ENCODE measurements around the gene TULP4.
"Not testable (repeated sequence)": the region's sequence is repeated elsewhere in the genome, so short reads cannot be mapped to it uniquely, and the experiment has no call there.

Gene TULP4

DNA sequence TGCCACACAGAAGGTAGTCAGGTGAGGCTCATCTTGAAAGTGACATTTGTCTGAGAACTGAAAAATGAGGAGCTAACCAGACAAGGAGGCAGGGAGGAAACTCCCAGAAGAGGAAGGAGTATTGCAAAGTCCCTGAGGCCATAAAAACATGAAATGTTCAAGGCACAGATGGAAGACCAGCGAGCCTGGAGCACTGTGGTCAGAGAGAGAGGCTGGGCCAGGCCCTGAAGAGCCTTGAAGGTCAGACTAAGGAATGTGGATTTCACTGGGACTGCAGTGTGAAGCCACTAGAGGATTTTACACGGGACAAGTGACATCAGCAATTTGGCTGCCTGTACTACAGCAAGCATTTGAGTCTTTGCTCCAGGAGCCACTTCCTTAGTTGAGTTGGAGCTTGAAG, 226.5 kb downstream of the TULP4 start:
- no peak for FAIRE-seq

DNA sequence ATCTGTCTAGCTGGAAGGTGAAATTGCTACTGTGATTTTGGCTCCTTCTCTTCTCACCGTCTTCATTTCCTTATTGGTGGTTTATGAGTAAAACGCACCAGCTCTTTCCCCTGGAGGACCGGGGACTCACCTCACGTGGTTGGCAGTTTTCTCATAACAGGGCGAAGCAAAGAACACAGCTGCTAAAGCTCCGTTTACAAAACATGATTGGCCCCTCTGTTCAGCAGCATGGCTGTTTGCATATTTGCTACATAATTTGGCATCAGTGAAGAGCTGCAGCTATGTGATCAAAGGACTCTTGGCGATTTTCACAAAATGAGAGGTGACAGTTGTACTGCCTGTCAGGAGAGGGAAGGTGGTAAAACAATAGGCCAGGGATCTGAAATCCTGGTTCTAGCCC, 227.1 kb downstream of the TULP4 start:
- no peak for FAIRE-seq

DNA sequence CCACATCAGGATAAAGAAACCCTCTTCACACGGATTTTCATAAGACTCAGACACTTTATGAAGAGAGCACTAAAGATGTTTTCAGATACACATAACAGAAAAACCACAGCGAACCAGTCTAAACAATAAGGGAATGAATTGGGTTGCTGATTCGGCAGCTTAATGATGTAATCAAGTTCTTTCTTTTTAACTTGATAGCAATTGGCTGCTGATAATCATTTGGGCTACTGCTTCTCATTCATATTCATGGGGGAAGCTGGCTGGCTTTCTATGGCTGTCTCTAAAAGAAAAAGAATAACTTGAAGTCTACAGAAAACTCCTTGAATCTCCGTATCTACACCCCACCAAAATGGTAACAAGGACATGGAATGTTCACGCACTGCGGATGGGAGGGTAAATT, 227.6 kb downstream of the TULP4 start:
- no peak for FAIRE-seq

DNA sequence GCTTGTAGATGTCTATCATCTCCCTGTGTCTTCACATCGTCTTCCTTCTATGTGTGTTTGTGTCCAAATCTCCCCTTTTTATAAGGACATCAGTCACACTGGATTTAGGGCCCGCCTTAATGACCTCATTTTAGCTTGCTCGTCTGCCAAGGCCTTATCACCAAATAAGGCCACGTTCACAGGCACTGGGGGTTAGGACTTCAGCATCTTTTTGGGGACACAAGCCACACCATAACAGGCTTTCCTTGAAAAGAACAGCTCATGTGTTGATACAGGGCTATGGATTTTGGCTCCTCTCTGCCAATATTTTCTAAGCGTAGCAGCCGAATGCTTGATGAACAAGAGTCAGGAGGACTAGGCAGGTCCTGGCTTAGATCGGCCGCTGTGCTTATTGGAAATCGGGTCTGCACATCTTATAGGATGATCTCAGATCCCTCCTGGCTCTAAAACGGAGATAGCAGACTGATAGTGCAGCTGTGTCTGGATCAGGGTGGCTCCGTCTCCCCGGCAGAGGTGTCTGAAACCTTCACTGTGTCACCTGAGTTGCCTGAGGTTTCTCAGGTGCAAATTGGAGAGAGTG, 231.4 kb downstream of the TULP4 start:
- no peak for FAIRE-seq

DNA sequence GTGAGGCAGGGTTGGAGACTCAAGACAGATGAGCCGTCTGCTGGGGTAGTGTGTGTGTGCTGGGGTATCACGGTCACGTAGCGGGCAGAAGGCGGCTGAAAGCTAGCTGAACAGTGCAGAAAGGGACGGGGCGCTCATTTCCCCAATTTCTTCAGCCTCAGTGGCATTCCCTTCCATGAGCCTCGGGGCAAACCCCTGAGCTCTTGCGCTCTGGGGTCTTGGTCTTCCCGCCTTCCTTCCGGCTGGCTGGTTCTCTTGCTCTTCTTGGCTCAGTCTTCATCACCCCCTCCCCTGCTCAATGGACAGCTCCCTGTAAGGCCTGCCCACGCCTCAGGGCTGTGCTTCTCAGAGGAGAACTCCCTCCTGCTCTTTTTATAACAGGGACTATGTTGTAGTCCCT, 232.2 kb downstream of the TULP4 start:
- no peak for FAIRE-seq

DNA sequence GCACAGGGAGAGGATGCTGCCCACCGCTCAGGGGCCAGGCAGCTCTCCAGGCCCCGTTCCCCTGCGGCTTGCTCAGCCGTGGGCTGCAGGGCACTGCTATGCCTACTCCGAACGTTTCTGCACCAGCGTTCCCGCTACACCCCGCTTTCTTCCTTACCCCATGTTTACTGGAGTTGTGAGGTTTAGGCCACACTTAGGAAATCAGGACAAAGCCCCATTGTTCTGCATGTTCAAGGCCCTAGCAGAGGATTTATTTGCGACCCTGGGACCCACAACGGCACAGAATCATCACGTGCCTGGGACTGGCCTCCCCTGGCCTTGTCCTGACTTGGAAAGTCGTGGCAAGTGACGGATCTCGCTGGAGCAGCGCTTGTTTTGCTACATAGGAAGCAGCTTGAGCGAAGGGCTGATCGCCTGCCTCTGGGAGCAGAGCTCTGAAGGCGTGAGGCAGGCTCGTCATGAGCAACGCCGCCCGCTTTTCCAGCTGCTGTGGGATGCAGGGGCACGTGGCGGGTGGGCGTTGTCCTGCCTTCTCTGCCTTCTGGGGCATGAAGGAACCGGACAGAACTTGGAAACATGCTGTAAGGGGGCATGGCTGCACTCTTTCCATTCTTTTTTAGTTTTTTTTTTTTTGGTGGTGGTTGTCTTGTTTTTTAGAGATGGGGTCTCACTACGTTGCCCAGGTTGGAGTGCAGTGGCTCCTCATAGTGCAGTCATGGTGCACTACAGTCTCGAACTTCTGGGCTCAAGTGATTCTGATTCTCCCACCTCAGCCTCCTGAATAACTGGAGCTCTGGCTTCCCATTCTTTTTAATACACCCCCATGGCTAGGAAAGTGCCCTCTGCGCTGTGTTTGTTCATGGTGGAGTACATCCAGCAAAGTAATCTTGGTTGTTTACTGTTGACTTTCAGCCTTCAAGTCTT, 233.0 kb downstream of the TULP4 start:
- FAIRE-seq: no peak

DNA sequence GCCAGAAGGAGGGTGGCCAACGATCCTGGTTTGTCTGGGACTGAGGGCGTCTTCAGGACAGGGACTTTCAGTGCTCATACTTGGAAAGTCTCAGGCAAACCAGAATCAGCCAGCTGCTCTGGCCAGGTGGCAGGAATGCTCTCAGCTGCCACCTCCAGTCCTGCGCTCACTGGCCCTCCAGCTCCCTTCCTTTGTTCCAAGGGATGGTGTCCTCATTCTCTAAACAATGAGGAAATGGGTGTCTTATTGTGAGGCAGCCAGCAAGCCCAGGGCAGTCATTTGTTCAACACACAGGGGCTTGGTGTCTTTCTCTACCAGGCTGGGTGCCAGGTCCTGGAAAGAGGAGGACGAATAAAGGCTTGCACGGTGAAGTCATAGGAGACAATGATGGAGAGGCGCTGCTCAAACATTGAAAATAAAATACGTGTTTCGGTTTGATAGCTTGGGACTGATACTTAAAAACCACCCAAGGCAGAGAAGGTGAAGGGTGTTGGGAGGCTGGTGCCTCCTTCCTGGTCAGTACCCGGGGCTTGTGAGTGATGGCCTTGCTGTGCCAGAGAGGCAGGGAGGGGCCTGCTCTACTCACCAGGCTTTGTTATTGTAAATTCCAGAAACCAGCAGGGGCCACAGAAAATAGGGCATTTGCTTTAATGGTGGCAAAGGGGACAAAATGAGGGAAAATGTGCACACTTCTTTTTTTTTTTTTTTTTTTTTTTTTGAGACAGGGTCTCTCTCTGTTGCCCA, 236.3 kb downstream of the TULP4 start:
- no peak for FAIRE-seq

DNA sequence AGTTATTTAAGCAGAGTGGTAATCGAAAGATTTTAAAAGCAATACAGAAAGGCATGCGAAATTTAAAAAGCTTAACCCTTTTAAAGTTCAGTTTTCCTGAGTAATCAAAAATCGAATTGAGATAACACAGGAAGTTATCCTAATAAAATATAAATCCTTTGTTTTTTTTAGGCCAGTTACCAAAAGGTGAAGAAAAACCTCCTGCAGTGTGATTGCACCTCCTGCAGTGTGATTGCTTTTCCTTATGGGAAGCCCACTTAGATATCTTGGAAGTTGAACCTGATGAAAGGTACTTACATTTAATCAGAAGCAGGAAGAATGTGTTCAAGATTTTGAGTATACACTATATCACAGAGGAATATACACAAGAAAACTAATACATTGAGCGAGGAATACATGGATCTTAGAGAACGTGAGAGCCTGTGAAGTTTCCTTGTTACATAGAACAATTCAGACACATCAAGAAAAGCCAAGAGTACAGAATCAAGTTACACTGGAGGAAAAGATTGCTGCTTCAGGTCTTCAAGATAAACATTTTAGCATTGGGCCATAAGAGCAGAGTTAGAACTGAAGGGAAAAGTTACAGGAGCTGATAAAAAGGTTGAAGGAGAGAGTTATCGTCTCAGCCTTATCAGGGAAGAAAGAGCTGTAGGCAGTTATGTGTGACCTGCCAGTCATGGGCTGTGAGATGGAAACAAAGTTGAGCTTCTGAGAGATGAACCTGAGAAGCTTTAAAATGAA, 240.0 kb downstream of the TULP4 start:
- FAIRE-seq: no peak

DNA sequence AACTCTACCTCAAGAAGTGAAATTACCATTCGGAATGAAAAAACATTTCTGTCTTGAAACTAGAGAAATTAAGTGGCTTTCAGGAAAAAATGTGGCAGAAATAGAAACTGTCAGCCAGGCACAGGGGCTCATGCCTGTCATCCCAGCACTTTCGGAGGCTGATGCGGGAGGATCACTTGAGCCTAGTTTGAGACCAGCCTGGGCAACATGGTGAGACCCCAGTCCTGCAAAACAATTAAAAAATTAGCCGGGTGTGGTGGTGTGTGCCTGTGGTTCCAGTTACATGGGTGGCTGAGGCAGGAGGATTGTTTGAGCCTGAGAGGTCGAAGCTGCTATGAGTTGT, 240.5 kb downstream of the TULP4 start:
- no peak for FAIRE-seq

DNA sequence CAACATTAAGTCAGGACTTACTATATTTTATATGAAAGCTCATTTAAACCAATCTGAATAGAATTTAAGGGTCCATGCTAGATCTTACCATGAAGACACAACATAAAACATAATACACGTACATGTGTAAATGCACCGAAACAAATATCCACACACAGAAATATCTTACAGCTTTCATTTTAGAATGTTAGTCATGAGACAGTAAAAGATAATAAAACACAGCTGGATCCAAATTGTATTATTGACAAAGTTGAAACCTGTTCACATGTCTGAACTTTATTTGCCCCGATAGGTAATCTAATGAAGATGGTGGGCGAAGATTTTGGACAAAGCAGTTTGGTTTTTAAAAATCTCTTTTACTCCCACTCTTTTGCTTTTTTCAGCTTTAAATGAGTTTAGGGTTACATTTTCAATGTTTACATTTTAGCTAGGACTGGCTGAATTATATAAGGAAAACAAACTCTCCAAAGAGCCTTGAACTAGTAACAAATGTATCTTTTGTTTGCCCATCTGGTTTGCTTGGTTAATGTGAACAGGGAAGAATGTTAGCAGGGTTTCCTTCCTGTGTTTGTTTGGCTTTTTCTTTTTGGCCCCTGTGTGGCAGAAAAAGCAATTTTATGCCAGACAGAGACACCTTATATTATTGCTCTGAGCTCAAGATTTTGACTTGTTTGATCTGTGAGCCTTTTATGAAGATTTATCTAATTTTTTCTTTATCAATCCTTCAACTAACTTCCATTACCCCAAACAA, 242.5 kb downstream of the TULP4 start:
- no peak for FAIRE-seq

DNA sequence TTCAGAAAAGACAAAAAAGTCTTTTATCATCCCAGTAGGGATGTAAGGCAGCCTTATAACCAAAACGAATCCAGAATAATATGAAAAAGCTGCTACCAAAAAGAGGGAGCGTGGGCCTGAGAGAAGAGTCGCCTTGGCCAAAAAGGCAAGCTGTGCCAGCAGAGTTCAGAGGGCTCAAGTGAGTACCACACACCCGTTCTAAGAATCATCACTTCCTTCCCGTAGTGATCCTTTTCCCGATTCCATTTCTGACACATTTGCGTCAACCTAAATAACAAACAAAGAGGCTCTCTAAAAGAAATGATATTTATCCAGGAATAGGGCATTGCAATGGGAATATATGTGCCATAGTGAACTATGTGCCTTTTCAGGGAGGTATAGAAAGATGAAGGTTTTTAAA, 243.8 kb downstream of the TULP4 start:
- FAIRE-seq: no peak

DNA sequence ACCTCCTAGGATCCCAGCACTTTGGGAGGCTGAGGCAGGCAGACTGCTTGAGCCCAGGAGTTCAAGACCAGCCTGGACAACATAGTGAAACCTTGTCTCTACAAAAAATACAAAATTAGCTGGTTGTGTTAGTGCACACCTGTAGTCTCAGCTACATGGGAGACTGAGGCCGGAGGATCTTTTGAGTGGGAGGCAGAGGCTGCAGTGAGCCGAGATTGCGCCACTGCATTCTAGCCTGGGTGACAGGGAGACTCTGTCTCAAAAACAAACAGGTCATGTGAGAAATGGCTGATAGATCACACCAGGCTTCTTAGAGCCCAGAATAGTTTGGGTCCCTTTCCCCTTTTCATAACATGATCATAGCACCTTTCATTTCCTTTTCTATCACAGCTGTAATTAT, 244.8 kb downstream of the TULP4 start:
- not testable (repeated sequence) for FAIRE-seq

DNA sequence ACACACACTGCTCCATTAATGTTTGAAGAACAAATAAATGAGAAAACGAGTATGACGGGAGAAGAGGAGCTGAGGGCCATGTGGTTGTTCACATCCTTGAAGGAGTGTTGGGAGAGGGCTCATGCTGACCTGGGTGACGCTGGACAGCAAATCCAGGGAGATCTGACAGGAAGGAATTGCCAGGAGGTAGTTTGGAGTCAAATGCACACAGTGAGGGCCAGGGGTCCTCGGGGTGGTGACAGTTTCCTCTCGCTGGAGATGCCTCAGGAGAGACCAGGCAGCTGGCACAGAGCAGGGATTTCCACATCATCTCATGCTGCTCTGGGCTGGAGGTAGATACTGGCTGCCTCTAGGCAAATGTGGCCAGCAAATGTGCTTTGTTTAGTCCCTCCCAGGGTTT, 245.7 kb downstream of the TULP4 start:
- FAIRE-seq: no peak

DNA sequence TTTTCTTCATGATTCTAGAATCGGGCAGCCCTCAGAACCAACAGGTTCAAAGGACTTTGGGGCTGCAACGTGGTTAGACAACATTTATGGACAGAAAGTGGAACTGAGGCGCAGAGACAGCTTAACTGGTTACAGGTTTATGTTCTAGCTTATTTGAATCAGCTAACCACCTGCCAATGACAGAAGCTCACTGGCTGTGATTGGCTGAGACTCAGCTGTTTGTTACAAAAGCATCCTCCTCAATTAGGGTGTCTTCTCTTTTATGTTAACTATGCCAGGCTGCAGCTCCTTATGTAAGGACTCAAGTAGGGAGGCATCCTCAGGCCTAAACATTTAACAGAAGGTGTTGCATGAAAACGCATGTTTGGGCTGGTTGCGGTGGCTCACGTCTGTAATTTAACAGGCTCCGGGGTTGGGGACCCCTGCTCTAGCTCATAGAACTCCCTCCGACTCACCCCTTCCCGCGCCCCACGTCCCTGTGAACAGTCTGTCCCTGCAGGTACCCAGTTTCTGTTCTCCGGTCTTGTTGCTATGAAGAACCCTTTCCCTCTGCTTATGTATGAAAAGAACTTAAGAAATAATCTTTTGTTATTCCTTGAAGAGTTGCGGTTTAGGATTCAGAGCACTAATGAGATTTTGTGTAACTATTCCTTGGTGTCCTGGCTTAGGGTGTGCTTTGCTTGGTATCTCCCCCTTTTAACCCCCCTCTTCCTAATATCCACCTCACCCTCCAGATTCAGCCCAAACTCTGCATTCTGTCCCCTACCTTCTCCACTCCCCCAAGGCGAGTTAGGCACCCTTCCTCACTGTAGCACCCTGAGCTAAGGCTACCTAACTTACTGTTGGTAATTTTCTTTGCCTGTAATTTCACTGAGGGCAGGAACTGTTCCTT, 246.4 kb downstream of the TULP4 start:
- no peak for FAIRE-seq

DNA sequence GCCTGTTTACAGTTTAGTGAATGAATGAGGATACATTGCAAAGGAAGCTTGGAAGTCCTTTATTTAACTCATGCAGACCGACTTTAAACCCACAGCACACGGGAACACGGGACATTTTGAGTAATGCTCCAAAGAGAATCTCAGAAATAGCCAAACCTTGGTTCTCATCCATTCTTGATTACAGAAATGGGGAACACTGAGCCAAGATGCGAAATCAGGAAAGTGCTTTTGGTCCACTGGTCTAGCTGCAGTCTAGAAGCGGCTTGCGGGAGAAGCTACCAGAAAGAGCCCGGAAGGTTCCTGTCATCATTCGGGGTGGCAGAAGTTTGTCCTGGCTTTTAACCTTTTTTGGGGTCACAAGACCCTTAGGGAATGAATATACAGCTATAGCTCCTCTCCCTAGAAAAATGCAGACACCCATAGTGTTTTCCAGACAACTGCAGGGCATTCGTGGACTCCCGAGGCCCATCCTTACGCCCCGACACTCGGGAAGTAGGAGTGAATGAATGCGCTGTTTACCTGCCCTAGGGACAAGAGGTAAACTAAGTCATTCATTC, 247.2 kb downstream of the TULP4 start:
- FAIRE-seq: no peak

DNA sequence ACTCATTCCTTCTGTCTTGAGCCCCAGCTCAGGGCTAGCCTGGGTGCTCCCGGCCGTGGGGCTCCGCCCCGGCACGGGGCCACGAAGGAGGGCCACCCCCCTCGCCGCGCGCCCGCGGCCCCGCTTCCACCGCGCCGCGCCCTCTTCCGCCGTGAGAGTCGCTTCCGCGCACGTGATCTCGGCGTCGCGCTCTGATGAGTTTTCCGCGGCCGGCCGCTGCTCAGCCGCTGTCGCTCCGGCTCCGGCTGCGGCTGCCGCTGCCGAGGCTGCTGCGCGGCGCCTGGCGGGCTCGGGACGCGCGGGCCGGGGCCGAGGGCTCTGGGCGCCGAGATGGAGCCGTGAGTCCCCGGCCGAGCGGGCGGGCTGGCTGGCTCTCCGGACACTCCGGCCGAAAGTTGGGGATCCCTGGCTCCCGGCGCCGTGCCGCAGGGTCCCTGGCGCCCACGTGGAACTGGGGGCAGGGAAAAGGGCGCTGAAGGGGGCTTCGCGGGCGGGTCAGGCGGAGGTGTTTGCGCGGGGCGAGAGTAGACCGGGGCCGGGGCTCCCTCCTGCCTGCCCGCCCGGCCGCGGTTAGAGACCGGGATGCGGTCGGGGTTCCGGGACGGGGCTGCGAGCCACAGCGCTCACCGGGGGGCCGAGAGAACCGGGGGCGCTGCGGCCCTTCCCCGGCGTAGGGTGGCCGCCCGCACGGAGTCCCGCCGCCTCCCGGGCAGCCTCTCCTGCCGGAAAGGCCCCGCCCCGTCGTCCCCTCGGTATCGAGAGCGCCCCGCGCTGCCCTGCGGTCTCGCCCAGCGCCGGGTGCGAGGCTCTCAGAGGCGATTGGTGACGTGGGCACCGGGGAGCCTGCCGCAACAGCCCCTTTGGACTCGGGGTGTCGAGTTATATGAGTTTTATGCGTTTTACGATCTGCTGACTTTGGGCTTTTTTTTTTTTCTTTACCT, 247.9 kb downstream of the TULP4 start, which contains the start of gene TMEM181:
TMEM181 (plus strand) TSS at position 197 of the 941 bp plus-strand sequence; CDS start at position 331, 134 bp downstream.
- no peak for FAIRE-seq

DNA sequence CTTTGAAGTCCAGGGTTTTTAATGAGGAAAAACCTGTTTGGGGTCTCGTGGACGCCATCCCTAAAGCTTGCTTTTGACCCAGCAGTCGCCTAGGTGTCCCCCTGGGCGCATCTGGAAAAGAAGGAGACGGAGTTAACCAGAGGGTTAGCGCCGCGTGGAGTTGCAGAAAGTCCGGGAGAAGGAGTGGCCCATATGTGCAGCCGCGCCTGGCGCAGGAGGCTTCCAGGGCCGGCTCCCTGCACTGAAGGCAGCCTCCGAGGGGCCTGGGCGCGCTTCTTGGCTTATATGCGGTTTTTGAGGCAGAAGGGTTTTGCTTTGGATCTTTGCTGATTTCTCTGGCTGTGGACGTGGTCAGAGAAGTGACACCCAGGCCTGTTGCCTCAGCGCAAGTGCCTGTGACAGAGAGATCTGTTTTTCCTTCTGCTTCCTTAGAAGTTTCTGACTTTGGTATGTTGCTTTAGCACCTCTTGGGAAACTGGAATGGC, 248.6 kb downstream of the TULP4 start:
- no peak for FAIRE-seq
